ENCODE results near the gene CDK11B.
"Not testable (repeated sequence)": the region's sequence is repeated elsewhere in the genome, so short reads cannot be mapped to it uniquely, and the experiment has no call there.

Gene CDK11B

GRCh38 chr1:1662830-1663560, 4.2 kb upstream of the CDK11B start:
- DNase-seq (ENCODE audit: low read depth in 1 of 2, low spot score in 1 of 2), result not testable (repeated sequence)

GRCh38 chr1:1662392-1662791, 3.6 kb upstream of the CDK11B start:
- not testable (repeated sequence) for DNase-seq (ENCODE audit: low read depth in 1 of 2, low spot score in 1 of 2)

GRCh38 chr1:1648265-1648664, 10.5 kb downstream of the CDK11B start:
- not testable (repeated sequence) for DNase-seq (ENCODE audit: low read depth in 1 of 2, low spot score in 1 of 2)

- not testable (repeated sequence) for DNase-seq (ENCODE audit: low read depth in 1 of 2, low spot score in 1 of 2)
Measured at GRCh38 chr1:1647567-1648241, 11.1 kb downstream of the CDK11B start.

GRCh38 chr1:1646326-1646725, 12.5 kb downstream of the CDK11B start:
- not testable (repeated sequence) for DNase-seq (ENCODE audit: low read depth in 1 of 2, low spot score in 1 of 2)

DNA sequence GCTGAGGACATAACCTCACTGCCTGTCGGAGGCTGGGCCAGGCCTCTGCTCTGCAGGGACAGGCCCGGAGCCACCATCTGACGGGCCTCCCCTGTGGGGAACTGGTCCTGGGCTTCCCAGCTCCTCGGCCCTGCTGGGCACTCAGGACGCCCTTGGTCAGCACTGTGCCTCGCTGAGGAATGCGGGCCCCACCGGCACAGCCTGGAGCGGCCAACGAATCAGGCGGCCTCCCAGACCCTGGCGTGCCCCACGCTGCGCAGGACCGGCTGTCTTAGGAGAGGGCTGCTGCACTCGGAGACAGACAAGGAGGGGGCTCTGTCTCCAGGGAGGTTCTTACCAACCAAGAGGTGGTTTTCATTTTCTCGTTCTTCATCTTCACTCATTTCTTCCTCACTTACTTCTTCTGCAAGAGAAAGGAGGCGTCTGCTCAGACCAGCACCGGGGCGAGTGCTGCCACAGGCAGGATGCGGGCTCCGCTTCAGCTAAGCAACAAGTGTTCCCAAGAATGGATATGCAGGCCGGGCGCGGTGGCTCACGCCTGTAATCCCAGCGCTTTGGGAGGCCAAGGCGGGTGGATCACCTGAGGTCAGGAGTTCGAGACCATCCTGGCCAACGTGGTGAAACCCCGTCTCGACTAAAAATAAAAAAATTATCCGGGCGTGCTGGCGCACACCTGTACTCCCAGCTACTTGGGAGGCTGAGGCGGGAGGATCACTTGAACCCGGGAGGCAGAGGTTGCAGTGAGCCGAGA, 17.9 kb downstream of the CDK11B start:
- DNase-seq (ENCODE audit: low read depth in 1 of 2, low spot score in 1 of 2), result not testable (repeated sequence)

DNA sequence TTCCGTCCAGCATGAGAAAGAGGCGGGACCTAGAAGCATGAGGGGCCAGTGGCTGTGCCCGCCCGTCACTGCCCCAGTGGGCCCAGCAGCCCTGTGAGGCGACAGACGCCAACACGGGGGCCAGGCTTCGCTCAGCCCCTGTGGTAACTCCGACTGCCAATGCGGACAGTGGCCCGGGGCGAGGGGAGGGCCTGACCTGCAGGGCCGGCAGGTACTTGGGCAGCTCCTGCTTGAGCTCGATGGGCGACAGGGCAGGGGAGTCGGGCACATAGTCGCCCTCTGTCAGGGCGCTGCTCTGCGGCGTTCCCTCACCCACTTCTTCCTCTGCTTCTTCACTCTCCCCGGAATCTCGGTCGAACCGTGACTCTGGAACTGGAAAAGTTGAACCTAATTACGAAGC, 18.7 kb downstream of the CDK11B start:
- DNase-seq (ENCODE audit: low read depth in 1 of 2, low spot score in 1 of 2), result not testable (repeated sequence)

- not testable (repeated sequence) for DNase-seq (ENCODE audit: low read depth in 1 of 2, low spot score in 1 of 2)
Measured at GRCh38 chr1:1639368-1639767, 19.4 kb downstream of the CDK11B start.

DNA sequence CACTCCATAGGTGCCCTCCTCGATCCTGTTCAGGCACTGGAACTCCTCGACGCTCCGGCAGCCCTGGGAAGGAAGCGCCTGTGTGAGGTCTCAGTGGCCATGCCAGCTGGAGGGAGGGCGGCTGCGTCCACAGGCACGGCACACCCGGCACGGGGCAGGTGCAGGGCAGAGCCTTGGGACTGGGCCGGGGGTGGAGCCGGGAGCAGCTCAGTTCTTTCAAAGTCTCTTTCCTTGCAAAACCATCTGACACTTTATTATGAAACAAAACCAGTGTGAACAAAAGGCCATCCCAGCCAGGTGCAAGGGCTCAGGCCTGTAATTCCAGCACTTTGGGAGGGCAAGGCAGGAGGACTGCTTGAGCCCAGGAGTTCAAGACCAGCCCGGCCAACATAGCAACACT, 20.3 kb downstream of the CDK11B start:
- not testable (repeated sequence) for DNase-seq (ENCODE audit: low read depth in 1 of 2, low spot score in 1 of 2)

DNA sequence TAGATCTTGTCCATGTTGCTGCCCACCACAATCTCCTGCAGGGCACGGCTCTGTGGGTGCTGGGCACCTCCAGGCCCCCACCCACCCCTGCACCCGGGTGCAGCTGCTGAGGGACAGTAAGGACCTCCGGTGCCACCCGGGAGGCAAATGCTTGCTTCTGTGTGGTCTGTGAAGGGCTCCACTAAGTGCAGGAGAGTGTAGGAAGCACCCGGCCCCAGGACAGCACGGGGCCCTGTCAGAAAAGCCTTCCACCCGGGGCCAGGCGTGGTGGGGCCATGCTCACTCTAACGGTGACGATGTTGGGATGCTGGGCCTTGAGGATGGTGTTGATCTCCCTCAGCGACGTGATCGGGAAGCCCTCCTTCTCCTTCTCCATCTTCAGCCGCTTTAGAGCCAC, 21.3 kb downstream of the CDK11B start:
- not testable (repeated sequence) for DNase-seq (ENCODE audit: low read depth in 1 of 2, low spot score in 1 of 2)

DNA sequence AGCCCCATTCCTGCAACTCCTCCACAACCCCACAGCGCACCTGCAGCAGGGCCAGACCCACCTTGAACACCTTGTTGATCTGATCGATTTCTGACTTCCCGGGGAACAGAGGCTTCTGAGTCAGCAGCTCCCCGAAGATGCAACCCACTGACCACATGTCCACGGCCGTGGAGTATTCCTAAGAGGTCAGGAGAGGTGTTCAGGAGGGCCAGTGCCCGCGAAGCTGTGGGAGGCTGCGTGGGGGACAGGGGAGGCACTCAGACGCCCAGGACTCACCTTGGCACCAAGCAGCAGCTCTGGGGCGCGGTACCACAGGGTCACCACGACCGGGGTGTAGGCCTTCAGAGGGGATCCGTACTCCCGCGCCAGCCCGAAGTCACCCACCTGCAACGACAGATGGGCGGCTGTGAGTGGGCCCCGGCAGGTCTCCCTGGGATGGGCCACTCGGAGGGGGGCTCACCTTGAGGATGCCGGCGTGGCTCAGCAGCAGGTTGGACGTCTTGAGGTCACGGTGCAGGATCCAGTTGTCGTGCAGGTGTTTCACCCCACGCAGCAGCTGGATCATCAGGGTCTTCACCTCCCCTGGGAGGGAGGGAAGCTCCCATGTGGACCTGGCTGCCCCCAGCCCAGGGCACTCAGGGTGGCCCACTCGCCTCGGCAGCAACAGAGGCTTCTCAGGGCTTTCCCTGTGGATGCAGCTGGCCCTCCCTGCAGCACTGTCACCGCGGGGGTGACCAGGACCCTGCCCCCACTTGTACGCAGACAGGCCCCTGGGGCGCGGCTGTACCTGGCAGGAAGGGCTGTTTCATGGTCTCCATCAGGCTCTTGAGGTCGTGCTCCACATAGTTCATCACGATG, 22.0 kb downstream of the CDK11B start:
- DNase-seq (ENCODE audit: low read depth in 1 of 2, low spot score in 1 of 2), result not testable (repeated sequence)

- not testable (repeated sequence) for DNase-seq (ENCODE audit: low read depth in 1 of 2, low spot score in 1 of 2)
Measured at GRCh38 chr1:1634613-1635012, 24.2 kb downstream of the CDK11B start.

DNA sequence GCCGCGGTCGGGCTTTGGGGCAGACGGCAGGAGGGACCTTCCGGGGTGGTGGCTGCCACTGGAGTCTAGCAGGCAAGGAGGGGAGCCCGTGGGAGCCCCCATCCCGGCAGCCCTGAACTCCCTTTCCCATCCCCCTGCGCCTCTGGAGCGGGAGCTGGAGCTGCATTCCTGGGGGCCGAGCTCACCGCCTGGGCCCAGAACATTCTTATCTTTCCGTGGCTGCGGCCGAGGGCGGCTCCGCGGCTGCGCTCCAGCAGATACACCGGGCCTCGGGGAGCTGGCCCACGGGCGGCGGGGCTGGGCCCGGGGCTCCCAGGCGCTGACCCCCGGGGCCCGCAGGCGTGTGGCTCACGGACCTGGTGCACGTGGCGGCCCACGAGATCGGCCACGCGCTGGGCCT, 25.4 kb downstream of the CDK11B start:
- not testable (repeated sequence) for DNase-seq (ENCODE audit: low read depth in 1 of 2, low spot score in 1 of 2)

- no peak for DNase-seq (ENCODE audit: low read depth in 1 of 2, low spot score in 1 of 2)
Measured at GRCh38 chr1:1631782-1632420, 26.9 kb downstream of the CDK11B start, which contains the start of gene MMP23B. MMP23B (plus strand) TSS chr1:1632173; CDS start chr1:1632219, 46 bp downstream.

DNA sequence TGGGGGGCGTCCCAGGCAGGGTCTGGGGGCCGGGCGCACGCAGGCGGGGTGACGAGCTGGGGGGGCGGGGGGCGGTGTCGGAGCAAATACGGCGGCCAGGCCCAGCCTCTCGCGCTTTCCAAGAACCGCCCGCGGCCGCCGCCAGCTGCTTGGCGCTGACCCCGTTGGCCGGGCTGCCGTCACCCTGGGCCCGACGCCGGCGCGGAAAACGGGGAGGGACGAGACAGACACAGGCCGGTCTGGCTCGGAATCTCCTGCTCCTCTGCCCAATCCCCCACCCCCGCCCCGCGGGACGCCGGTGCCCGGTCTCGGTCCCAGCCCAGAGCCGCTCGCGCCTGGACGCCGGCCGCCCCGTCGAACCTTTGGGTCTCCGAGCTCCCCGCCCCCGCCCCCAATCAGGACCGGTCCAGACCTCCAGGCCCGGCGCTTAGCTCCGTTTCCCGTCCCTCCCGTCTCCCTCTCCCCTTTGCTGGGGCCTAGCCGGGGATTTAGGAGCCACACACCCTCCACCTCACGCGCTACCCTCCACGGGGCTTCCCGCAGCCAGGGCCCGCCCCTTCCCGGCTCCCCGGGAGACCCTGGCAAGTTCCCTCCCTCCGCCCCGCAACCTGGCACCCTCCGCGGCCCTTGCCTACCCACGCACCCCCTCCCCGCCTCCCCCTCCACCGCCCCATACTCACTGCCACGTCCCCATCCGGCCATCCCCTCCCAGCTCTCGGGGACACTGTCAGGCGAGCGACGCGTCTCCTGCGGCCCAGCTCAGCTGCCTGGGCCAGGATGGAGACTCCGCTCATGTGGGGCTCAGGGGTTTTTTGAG, 27.6 kb downstream of the CDK11B start:
- no peak for DNase-seq (ENCODE audit: low read depth in 1 of 2, low spot score in 1 of 2)

DNA sequence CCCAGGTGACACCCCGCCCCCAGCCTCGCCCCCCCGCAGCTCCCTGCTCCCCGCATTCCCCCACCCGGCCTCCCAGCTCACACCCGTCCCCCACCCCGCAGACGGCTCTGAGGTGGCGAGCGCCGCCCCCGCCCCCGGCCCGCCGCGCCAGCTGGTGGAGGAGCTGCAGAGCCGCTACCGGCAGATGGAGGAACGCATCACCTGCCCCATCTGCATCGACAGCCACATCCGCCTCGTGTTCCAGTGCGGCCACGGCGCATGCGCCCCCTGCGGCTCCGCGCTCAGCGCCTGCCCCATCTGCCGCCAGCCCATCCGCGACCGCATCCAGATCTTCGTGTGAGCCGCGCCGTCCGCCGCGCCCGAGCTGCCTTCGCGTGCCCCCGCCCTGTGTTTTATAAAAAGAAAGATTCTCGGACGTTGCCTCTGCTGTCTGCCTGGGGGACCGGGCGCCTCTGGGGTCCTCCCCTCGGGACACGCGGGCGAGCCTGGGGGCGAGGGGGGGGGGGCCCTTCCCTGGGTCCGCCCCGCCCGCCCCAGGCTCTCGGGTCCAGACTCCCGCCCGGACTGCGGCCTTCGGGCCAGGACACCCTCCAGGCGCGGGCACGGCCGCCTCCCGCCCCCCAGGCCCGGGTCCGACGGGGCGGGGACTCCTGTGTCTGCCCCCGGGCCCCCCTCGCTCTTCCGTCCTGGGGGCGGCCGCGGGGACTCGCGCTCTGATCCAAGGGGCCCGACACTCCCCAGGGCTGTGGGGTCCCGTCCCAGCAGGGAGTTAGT, 28.4 kb downstream of the CDK11B start:
- peak; percentile 82 to 90 for DNase-seq (ENCODE audit: low read depth in 1 of 2, low spot score in 1 of 2)

DNA sequence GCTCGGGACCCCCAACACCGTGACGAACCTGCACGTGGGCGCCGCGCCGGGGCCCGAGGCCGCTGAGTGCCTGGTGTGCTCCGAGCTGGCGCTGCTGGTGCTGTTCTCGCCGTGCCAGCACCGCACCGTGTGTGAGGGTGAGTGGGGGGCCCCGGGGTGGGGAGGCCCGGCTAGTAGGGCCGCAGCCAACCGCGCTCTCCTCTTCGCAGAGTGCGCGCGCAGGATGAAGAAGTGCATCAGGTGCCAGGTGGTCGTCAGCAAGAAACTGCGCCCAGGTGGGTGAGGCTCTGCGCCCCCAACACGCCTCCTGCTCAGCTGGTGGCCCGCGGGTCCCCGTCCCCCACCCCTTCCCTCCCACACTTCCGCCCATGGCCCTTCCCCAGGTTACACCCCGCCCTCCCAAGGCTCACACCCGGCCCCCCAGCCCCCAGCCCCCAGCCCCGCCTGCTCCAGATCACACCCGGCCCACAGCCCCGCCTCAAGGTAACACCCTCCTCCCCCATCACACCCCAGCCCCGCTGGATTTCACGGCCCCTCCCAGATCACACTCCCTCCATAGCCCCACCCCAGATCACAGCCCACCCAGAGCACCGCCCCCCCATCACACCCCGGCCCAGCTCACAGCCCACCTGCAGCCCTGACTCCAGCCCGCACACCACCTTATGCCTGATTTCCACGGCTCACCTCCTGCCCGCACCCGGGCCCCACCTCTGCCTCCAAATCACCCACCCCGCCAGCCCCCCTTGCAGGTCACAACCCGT, 29.2 kb downstream of the CDK11B start:
- peak; percentile 46 to 56 for DNase-seq (ENCODE audit: low read depth in 1 of 2, low spot score in 1 of 2)

Measured in activated T-helper 1 cell treated with anti-CD3 and anti-CD28 coated beads, Interleukin-2, amount 50 U/mL, for 16 hours (primary cell).